Mesodermal cell (in vitro differentiated cells): ENCODE measurements around the gene ZNF573.
"Not testable (repeated sequence)": the region's sequence is repeated elsewhere in the genome, so short reads cannot be mapped to it uniquely, and the experiment has no call there.

ENCODE experiments used
- H3K27ac ChIP-seq: 2 replicates; pipeline ENCODE4 v1.7.0; 2013; ENCODE audit warnings: mild to moderate bottlenecking, low read depth, low read length, moderate library complexity; ENCODE audit not compliant: severe bottlenecking
- H3K36me3 ChIP-seq: 2 replicates; pipeline ENCODE4 v1.7.1; 2013; ENCODE audit warnings: mild to moderate bottlenecking, low read length, moderate library complexity; ENCODE audit not compliant: control insufficient read depth, insufficient read depth
- H3K4me1 ChIP-seq: one replicate; pipeline ENCODE4 v1.7.1; 2013; ENCODE audit warnings: mild to moderate bottlenecking, low read length; ENCODE audit not compliant: insufficient read depth, control insufficient read depth, poor library complexity, severe bottlenecking
- H3K4me3 ChIP-seq: 2 replicates; pipeline ENCODE4 v1.7.0; 2013; ENCODE audit warnings: low read length, control low read depth, mild to moderate bottlenecking; ENCODE audit not compliant: insufficient read depth, poor library complexity, severe bottlenecking; ENCODE audit errors: extremely low read depth
- H3K9me3 ChIP-seq: 2 replicates; pipeline ENCODE4 v1.7.1; 2013; ENCODE audit warnings: mild to moderate bottlenecking, low read length, moderate library complexity; ENCODE audit not compliant: control insufficient read depth
- WGBS, 2 experiments: methylation state at CpG; one replicate each; pipeline ENCODE4 v1.1.5; 2013; ENCODE audit warnings: missing lambda C conversion rate in 2 of 2; ENCODE audit not compliant: insufficient coverage in 2 of 2; 5-methylcytosine and 5-hydroxymethylcytosine counted together

ZNF573 gene

GRCh38 chr19:37757683-37758082 is 21.7 kb downstream of the ZNF573 start:
- H3K4me3 ChIP-seq, H3K27ac ChIP-seq, H3K9me3 ChIP-seq, H3K4me1 ChIP-seq, H3K36me3 ChIP-seq: not testable (repeated sequence)
- no CpG with 5 or more reads among the region's 4 CpGs for WGBS, 2 experiments

- Histone ChIP-seq H3K4me3 (no peak overlapping the region), H3K4me1 (no peaks in the 10 kb centered on the region), H3K27ac (no peak overlapping the region), H3K9me3 (peaks cover 46% of the 10 kb centered on the region), H3K36me3 (peaks cover 19% of the 10 kb centered on the region)
- WGBS, 2 experiments = no CpG with 5 or more reads among the region's 5 CpGs
Measured at GRCh38 chr19:37738371-37738770, 41.0 kb downstream of the ZNF573 start.

- H3K4me1 ChIP-seq = no peaks in the 10 kb centered on the region
- 80% methylated on average over 1 of the region's 2 CpGs for WGBS, 2 experiments
- H3K4me3 ChIP-seq = no peak overlapping the region
- no peak overlapping the region for H3K27ac ChIP-seq
- peaks cover 6% of the 10 kb centered on the region for H3K9me3 ChIP-seq
- no peaks in the 10 kb centered on the region for H3K36me3 ChIP-seq
Measured at GRCh38 chr19:37725181-37725580, 54.2 kb downstream of the ZNF573 start.

- Histone ChIP-seq H3K27ac (no peak overlapping the region), H3K4me3 (peak overlapping the region; percentile 93)
- WGBS, 2 experiments = 8 to 20% methylated on average over 2 of the region's 8 CpGs
Measured at GRCh38 chr19:37719927-37720265, 59.5 kb downstream of the ZNF573 start.

GRCh38 chr19:37719111-37719926 is 60.1 kb downstream of the ZNF573 start, which contains the start of gene ZNF607:
Gene ZNF607 (minus strand): TSS chr19:37719761. CDS start chr19:37711618, 8,143 bp downstream.
- peak within 1 kb of the TSS; percentile 93 for H3K4me3 ChIP-seq
- peaks cover 23% of the 10 kb centered on the region for H3K36me3 ChIP-seq
- H3K27ac ChIP-seq = peak within 1 kb of the TSS; percentile 54
- 0% methylated on average over 42 of the region's 54 CpGs for WGBS, 2 experiments
- peaks cover 7% of the 10 kb centered on the region for H3K9me3 ChIP-seq
- no peaks in the 10 kb centered on the region for H3K4me1 ChIP-seq

More at GRCh38 chr19:37719927-37720265, 59.5 kb downstream of the ZNF573 start:
- H3K36me3 ChIP-seq = peaks cover 17% of the 10 kb centered on the region
- H3K4me1 ChIP-seq = no peaks in the 10 kb centered on the region
- H3K9me3 ChIP-seq = peaks cover 7% of the 10 kb centered on the region

- Histone ChIP-seq H3K4me1 (no peaks in the 10 kb centered on the region), H3K4me3 (peak overlapping the region; percentile 93), H3K27ac (no peak overlapping the region), H3K36me3 (peaks cover 24% of the 10 kb centered on the region), H3K9me3 (peaks cover 7% of the 10 kb centered on the region)
- 48 to 62% methylated on average over 4 to 9 of the region's 10 CpGs for WGBS, 2 experiments
Measured at GRCh38 chr19:37718304-37718703, 61.1 kb downstream of the ZNF573 start.

GRCh38 chr19:37716140-37716539 is 63.2 kb downstream of the ZNF573 start:
- no peak overlapping the region for H3K4me3 ChIP-seq

GRCh38 chr19:37706052-37706605 is 73.3 kb downstream of the ZNF573 start:
- Histone ChIP-seq H3K27ac (no peak overlapping the region), H3K4me3 (no peak overlapping the region), H3K9me3 (peaks cover 4% of the 10 kb centered on the region), H3K36me3 (peaks cover 81% of the 10 kb centered on the region), H3K4me1 (no peaks in the 10 kb centered on the region)
- 91 to 92% methylated on average over 2 to 7 of the region's 7 CpGs for WGBS, 2 experiments

More at GRCh38 chr19:37716140-37716539, 63.2 kb downstream of the ZNF573 start:
- peaks cover 39% of the 10 kb centered on the region for H3K36me3 ChIP-seq
- H3K27ac ChIP-seq = no peak overlapping the region
- WGBS, 2 experiments = 89% methylated on average over 1 of the region's 2 CpGs
- H3K4me1 ChIP-seq = no peaks in the 10 kb centered on the region
- peaks cover 7% of the 10 kb centered on the region for H3K9me3 ChIP-seq

- H3K4me3 ChIP-seq = no peak overlapping the region
- peaks cover 53% of the 10 kb centered on the region for H3K36me3 ChIP-seq
- peak overlapping the region; percentile 52 for H3K27ac ChIP-seq
- 83 to 90% methylated on average over 3 to 5 of the region's 5 CpGs for WGBS, 2 experiments
- H3K4me1 ChIP-seq = no peaks in the 10 kb centered on the region
- peaks cover 26% of the 10 kb centered on the region for H3K9me3 ChIP-seq
Measured at GRCh38 chr19:37699057-37699456, 80.3 kb downstream of the ZNF573 start.

GRCh38 chr19:37698216-37698615 is 81.2 kb downstream of the ZNF573 start:
- H3K9me3 ChIP-seq = peaks cover 29% of the 10 kb centered on the region
- no peak overlapping the region for H3K4me3 ChIP-seq
- peaks cover 48% of the 10 kb centered on the region for H3K36me3 ChIP-seq
- peak overlapping the region; percentile 52 for H3K27ac ChIP-seq
- WGBS, 2 experiments = 91 to 100% methylated on average over 4 to 5 of the region's 6 CpGs
- no peaks in the 10 kb centered on the region for H3K4me1 ChIP-seq
